GM18858 (cell line): Measurements from ENCODE around the gene XRCC3.
A peak's percentile ranks its signal among the peaks of the same experiment; 100 is the strongest.

Experiments used
- ATAC-seq: cut with Tn5 transposase; IDR thresholded peaks from one replicate; pipeline ENCODE4 v1.9.1; 2021; ENCODE audit not compliant: unreplicated experiment

The XRCC3 gene

DNA sequence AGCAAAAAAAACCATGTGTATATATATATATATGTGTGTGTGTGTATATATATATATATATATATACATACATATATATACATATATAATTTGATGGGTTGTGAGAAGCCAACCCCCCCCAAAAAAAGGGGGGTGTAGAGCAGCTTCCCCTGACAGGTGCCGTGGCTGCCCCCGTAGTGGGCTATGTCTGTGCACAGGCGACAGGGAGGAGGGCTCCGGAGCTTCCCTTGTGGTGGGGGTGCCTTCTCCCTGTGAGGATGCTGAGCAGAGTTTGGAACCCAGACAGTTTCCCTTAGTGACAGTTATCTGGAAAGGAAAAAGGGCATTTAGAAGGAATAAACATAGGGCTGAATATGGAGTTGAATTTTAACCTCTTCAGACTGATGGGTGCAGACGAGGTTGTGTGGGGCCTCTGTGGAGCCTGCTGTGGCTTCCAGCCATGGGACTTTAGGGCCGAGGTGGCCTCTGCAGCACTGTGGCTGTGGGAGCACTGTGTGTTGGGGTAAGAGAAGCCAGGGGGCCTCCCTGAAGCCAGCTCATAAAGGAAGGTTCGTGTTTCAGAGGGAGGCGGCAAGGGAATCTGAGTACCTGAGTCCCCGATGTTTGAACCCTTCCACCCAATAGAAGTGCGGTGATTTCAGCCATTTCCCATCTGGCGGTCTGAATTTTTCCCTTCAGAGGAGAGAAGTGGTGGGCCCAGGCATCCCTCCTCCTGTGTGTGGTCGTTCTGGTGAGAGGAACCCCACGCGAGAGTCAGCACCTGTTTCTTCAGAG lies 19.8 kb downstream of the XRCC3 start:
- no peak for ATAC-seq

DNA sequence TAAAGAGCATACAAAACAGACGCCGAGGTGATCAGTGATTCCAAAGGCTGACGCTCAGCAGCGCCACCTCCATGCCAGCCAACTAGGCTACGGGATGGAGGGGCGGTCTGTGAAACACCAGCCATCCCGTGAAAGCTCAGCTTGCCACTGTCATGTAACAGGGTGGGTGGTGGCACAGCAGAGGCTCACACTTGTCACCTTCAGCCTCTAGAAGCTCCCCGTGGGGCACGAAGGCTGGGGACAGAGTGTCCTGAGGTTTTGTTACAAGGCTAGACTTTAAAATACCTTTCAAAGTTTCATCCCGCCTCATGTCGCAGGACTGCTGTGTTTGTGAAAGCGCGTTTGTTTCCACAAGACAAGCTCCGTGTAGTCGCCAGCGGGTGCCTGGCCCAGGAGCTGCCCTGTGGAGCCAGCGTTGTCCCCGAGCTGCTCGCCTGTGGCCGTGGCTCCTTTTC lies 20.7 kb downstream of the XRCC3 start:
- no peak for ATAC-seq

DNA sequence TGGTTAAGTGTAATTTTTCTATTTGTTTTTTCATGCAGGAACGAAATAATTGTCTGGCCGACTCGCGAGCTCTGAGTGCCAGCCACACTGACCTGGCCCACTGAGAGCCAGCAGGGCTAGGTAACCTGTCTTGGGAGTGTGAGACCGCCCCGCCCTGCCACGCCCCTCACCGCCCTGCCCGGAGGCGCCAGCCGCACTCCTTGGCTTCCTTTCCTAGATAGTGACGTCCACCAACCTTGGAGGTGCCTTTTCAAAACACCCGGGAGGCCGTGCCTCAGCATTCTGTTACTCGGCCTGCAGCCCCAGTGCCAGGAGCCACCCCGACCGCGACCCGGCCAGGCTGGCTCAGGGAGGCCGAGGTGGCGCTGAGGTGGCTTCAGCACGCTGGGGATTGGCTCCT lies 21.7 kb downstream of the XRCC3 start:
- no peak for ATAC-seq

DNA sequence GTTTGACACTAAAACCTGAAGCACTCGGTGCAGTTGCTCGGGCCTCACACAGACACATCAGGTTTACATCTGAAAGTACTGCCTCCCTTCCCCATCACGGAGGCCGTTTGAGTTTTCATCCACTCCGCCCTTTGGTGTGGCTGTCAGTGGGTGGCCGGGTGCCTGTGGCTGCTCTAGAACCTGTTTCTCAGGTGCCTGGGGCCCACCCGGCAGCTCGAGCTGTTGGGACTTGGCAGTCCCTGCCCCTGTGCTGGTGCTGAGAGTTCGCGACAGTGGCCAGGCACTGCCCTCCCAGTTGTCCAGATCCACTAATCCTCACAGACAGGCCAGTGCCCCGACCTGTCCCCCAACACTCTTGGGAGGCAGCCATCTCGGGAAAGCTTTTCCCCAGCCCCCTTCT lies 22.4 kb downstream of the XRCC3 start:
- ATAC-seq = no peak

DNA sequence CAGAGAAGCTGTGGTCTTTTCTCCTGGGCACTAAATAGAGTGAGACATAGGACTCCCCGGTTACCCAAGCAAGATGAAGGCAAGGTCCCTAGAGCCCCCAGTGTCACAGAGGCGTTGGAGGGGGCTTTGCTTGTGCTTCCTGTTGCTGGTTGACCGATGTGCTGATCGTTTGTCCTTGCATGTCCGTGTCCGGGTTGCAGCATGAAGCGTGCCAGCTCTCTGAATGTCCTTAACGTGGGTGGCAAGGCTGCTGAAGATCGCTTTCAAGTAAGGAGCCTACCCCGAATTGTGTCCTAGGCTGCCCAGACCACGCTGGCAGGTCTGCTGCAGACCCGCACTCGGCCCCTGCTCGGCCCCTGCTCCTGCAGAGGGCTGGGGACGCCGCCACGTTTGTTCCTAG lies 23.1 kb downstream of the XRCC3 start:
- no peak for ATAC-seq

DNA sequence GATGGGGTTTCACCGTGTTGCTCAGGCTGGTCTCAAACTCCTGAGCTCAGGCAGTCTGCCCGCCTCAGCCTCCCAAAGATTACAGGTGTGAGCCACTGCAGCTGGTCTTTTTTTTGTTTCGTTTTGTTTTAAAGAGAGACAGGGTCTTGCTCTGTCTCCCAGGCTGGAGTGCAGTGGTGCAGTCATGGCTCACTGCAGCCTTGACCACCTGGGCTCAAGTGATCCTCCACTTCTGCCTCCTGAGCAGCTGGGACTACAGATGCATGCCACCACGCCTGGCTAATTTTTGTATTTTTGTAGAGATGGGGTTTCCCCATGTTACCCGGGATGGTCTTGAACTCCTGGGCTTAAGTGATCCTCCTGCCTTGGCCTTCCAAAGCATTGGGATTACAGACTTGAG lies 23.6 kb downstream of the XRCC3 start:
- peak; percentile 60 for ATAC-seq

DNA sequence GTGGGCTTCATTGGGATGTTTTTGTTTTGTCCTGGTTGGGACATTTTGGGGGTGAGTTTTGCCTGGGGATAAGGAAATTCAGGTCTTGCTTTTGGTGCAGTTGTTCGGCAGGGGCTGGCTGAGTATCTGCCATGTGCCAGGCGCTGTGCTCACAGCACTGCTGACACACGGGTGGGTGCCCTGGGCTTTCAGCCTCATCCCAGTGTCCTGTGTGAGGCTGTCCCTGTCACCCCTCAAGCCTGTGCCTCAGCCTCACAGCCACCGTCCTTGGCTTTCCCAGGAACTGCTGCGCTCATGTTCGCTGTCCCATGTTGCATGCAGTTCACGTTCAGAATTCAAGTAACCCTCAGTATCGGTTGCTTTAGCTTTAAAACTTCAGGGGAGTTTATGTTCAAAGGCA lies 24.9 kb downstream of the XRCC3 start:
- no peak for ATAC-seq

DNA sequence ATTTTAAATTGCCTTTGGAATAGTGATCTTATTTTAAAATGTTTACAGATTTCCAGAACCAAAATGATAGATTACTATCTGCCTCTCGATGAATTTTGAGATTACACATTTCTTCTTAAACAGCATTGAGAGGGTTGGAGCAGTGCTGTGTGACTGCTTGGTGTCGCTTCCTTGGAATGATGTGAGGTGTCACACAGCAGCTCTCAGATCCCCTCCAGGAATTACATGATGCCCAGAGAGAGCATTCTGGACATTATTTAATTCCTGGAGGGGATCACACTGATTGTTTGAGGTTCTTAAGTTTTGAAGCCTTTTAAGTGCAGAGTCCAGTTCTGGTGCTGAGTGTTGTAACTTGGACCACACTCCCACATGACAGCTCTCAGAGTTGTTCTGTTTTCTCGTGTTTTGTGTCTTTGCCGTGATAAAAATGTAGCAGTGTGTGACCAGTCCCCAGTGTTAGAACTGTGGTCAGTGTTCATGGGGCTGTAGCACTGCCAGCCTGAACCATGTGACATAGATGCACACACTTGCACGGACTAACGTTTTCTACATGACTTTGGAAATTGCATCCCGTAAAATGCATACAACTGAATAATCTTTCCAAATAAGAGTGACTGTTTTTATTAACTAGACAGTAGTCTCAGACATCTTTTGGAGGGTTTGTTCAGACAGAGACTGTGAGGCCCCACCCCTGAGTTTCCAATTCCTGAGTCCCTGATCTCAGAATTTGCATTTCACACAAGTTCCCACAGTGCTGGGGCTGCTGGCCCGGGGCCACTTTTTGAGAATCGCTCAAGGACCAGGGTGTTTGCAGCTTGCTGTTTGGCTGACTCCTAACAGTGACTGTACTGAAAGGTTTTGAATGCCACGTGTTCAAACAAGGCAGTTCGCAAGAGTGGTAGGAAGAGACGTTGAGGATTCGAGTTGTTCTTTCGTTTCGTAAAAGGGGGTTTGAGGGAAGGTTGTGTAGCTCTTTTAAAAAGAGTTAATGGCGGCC lies 26.0 kb downstream of the XRCC3 start:
- ATAC-seq = no peak

DNA sequence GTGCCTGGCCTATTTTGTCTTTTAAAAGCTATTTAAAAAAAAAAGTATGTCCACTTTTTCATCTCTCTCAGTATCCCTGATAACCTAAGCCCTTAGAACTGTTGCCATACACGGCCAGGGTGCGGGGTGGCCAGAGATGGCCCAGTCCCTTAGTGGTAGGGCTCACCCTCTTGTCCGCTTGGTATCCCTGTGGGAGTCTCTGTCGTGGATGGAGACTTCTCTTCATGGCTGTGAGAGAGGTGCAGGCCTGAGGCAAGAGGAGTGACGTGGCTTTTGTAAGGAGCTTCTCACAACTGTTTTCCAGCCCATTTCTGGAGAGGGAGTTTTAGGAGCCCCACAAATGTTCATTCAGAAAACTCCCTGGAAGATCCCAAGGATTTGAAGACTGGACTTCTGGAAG lies 26.8 kb downstream of the XRCC3 start:
- ATAC-seq = no peak

DNA sequence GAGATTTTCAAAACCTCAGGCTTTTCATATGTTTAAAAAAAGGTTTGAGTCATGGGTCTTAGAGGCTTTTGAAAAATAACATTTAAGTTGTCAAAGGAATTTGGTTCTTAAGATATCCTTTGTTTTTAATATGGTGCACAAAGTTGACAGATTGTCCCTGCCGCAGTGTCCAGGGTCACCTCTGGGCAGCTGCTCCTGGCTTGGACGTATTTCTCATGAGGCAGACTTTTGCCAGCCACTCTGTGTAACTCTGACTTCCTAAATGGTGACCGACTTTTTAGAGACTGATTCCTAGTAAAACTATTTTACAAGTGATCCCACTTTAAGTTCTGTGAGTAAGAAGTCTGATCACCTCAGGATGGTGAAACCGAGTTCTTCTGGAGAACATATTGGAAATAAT lies 27.5 kb downstream of the XRCC3 start:
- no peak for ATAC-seq

DNA sequence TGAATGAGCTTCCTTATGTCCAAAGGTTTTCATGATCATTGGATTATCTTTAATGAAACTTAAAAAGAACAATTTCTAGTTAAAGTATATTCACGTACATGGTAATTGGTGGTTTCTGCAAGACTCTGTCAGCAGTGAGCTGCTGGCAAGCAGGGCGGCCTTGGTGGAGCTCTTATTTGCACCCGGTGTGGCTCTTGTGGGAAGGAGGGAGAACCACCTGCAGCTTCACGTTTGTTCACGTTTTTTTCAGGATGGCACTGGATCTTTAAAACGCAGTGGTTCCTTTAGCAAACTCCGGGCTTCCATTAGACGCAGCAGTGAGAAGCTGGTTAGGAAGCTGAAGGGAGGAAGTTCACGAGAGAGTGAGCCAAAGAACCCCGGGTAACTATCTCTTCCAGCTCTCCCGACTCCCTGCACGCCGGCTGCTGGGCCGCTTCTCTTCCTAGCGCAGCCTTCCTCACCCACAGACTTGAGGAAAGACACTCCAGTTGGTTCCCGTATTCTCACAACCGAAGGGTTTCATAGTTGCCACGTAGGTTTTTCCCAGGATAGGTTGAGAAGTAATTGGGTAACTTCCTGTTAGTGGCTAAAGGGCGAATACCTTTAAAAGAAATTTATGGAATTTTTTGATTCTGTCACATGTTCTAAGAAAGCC lies 28.3 kb downstream of the XRCC3 start:
- no peak for ATAC-seq

DNA sequence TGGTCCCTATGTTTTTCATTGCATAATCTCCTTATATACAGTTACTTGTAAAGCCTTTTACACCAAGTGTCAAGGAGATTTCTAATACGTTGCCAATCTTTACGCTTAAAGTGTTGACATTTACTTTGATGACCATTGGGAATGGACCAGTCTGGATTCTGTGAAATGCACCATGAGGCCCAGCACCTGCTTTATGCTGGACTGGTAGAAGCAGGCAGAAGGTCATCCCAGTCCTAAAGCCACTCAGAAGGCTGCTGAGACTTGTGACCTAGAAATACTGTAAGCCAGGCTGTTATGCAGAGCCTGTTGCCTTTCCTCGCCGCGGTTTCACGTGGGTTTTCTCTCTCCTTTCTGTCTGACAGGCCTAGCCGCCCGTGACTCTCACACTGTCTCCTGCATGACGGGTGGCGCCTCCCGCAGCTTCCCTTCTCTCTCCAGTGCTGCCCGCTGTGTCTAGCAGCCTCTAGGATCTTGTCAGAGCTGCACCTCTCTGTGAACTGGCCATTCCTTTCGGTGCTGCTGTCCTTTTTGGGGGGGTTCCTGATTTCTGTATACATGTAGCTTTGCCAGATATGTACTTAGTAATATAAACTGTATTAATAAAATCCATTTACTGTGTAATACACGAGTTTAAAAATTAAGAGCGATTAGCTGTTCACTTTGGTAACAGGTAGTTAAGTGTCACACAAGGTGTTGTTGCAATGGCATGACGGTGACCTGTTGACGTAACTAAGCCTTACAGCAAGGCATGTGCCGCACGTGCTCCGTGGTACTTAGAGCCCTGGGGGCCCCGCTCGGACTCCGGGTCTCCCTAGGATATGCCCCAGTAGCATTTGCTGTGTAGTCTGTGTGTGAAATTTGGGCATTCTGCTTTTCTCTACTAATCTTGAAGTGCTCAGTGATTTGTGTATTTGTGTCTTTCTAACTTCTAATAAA lies 29.7 kb downstream of the XRCC3 start:
- ATAC-seq = no peak

DNA sequence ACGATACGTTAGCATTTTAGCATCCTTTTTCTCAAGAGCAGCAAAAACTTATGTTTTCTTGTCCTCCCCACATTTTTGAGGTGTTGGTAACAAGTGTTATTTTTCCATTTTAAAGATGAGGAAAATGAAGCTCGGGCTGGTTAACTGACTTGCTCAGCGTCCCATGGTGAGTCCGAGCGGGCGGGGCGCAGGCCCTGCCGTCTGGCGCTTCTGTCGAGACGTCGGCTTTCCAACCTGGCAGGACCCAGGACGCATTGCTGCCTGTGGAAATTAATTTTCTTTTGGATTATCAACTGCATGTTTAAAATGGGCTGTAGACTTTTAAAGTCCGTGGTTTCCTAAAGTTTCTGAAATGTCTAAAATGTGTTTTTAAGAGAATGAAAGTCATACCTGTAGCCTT lies 30.4 kb downstream of the XRCC3 start:
- ATAC-seq = no peak

DNA sequence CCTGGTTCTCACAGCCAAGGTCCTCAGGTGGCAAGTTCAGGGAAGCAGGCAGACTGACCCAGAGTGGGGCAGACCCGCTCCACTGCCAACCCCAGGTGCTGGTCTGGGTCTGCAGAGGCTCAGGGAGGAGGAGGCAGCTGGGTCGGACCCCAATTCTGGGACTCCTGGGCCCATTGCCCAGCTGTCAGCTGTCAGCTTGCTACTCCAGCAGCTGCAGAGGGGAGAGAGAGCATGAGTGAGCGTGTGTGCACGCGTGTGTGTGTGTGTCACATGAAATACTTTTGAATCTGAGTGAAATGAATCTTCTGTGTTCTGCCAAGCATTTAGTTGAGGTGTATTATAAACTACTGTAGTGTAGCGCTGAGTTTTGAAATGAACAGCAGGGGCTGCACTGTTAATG lies 30.8 kb downstream of the XRCC3 start:
- no peak for ATAC-seq

DNA sequence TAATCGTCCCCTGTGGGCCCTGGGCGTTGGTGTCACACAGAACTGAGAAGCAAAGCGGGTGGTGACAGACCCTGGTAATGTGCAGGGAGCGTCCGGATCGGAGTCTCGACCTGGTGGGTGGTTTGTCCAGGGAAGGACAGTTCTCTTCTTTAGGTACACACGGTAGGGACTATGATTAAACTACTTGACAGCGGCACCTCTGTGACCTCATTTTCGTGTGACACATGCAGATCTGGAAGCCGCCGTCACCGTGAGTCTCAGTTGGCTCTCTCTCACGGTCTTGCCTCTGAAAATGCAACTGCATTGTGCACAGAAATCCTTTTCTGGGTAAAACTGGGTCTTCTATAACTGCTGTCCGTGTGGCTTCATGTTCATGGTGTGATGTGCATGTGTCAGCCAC lies 32.1 kb downstream of the XRCC3 start:
- ATAC-seq = no peak

DNA sequence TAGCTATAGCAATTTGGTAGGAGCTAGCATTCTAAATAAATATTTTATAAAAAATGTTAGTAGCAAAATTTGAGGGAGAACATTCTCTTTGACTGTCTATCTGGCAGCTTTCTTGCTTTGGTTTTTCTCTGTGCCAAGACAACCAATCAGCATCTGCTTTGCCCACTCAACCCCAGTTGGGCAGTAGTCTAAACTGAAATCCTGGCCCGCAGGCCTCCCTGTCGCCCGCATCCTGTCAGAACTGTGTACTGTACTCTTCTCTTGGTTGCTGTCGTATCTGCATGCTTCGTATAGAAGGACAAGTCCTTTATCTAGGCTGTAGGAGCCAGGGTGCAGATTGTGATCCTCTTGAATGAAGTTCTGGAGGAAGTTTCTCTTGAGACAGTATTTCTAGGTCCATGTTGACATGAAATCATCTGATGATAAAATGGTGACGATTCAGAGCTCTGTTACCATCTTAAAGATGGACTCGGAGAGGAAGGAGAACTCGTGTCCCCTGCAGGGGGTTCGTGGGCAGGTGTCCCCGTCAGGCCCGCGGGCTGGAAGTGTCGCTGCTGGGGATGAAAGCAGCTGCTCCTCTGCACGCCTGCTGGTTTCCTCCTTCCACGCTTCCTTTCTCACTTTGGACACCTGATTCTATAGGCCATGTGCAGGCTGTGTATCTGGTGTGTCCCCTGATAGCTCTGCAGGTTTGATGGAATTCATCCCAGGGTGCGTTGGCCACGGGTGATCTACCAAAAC lies 34.6 kb downstream of the XRCC3 start:
- ATAC-seq = no peak

DNA sequence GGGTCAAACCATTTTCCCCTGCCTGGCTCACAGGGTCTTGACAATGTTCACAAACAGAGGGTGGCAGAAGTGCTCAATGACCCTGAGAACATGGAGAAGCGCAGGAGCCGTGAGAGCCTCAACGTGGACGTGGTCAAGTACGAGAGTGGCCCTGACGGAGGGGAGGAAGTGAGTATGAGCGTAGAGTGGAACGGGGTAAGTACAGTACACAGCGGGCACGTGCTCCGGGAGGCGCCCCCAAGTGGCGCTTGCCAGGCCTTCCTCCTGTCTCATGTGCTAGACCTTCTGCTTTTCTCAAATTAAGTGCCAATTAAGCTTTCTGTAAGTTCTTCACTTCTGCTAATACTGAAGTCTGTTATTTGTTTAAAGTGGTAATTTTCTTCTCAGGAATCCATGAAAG lies 35.9 kb downstream of the XRCC3 start:
- ATAC-seq = peak; percentile 57

DNA sequence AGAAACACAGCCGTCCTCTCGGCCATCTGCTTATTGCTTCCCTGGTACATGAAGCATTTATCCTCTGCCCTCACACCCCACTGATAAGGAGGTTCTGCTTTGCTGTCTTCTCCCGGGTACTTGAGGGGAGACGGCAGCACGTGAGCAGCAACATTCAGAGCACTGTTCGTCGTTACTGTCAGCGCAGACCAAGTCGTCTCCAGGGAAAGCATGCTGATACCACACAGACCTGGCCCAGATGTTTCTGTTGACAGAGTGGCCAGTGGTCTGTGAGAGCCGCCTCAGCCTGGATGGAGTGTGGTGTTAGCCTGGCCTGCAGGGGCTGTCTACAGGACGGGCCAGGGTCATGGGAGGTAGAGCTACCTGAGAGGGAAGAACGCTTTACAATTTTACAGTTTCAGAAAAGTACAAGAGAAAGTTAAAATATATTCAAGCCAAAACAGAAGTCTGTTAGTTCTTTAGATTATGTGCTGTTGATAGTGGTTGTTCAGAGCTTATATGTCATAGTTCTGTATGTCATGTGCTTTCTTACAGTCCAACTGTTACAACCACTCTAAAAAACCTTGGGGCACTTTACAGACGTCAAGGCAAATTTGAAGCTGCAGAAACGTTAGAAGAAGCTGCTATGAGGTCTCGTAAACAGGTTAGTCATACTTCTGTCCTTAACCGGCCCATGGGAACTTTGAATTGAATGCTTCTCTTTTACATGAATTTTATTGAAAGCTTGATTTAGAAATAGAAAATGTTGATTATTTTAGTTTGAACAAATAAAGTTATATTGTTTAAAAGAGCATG lies 38.2 kb downstream of the XRCC3 start:
- no peak for ATAC-seq

DNA sequence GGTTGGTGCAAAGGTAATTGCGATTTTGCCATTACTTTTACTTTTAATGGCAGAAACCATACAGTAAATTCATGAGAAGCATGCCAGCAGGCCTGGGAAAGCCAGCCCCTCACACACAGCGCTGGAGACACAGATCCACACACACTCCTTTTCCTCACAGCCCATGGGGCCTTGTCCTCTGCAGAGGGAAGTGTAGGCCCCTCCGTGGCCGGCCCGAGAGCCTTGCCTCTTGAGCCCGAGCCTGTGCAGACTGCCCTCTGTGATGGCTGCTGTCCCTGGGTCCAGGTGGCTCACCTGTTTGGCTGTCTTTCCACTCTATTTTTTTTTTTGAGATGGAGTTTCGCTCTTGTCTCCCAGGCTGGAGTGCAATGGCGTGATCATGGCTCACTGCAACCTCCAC lies 39.3 kb downstream of the XRCC3 start:
- no peak for ATAC-seq
